WI38 (cell line): Measurements from ENCODE around the gene KLB.

Source experiments
- H3K4me3 ChIP-seq: 2 replicates; pipeline ENCODE4 v1.5.1; 2011; ENCODE audit warnings: low read depth, mild to moderate bottlenecking, control low read depth, low read length
- TF ChIP-seq, protein P1 (sequence below): IDR thresholded peaks from 2 replicates; pipeline ENCODE4 v1.5.1; 2012; ENCODE audit warnings: low read depth, mild to moderate bottlenecking, control low read depth, low read length

Gene KLB

GRCh38 chr4:39498727-39499020 lies 91.9 kb downstream of the KLB start:
- TF ChIP-seq, protein P1, sequence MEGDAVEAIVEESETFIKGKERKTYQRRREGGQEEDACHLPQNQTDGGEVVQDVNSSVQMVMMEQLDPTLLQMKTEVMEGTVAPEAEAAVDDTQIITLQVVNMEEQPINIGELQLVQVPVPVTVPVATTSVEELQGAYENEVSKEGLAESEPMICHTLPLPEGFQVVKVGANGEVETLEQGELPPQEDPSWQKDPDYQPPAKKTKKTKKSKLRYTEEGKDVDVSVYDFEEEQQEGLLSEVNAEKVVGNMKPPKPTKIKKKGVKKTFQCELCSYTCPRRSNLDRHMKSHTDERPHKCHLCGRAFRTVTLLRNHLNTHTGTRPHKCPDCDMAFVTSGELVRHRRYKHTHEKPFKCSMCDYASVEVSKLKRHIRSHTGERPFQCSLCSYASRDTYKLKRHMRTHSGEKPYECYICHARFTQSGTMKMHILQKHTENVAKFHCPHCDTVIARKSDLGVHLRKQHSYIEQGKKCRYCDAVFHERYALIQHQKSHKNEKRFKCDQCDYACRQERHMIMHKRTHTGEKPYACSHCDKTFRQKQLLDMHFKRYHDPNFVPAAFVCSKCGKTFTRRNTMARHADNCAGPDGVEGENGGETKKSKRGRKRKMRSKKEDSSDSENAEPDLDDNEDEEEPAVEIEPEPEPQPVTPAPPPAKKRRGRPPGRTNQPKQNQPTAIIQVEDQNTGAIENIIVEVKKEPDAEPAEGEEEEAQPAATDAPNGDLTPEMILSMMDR, result no peak
- H3K4me3 ChIP-seq, result no peak overlapping the region
